IMR-90 (cell line): ENCODE measurements around the gene CLASP1.

Experiments used
- BHLHE40 ChIP-seq: fragments of 150-350 bp; IDR thresholded peaks from 2 replicates; pipeline ENCODE4 v1.6.1; 2016; ENCODE audit warnings: mild to moderate bottlenecking, low read depth, low read length
- CEBPB ChIP-seq: IDR thresholded peaks from 2 replicates; pipeline ENCODE4 v1.6.1; 2012; ENCODE audit warnings: low read depth, low read length, improper control_type of control experiment
- CHD1 ChIP-seq: IDR thresholded peaks from 2 replicates; pipeline ENCODE4 v1.6.1; 2012; ENCODE audit warnings: low read depth, low read length, improper control_type of control experiment
- CTCF ChIP-seq: conservative IDR thresholded peaks from 2 replicates; pipeline ENCODE4 v1.5.1; 2012; ENCODE audit warnings: mild to moderate bottlenecking, low read depth, low read length, improper control_type of control experiment
- MAFK ChIP-seq: IDR thresholded peaks from 2 replicates; pipeline ENCODE4 v1.6.1; 2012; ENCODE audit warnings: low read depth, low read length, improper control_type of control experiment
- MAZ ChIP-seq: IDR thresholded peaks from 2 replicates; pipeline ENCODE4 v1.6.1; 2012; ENCODE audit warnings: low read depth, mild to moderate bottlenecking, low read length, improper control_type of control experiment, moderate library complexity, borderline replicate concordance
- MXI1 ChIP-seq: IDR thresholded peaks from 2 replicates; pipeline ENCODE4 v1.6.1; 2012; ENCODE audit warnings: low read depth, mild to moderate bottlenecking, low read length, moderate library complexity, borderline replicate concordance
- POLR2A ChIP-seq: IDR thresholded peaks from 2 replicates; pipeline ENCODE4 v1.6.1; 2012; ENCODE audit warnings: mild to moderate bottlenecking, low read depth, low read length
- RAD21 ChIP-seq: IDR thresholded peaks from 2 replicates; pipeline ENCODE4 v1.6.1; 2012; ENCODE audit warnings: low read length, improper control_type of control experiment
- RCOR1 ChIP-seq: IDR thresholded peaks from 2 replicates; pipeline ENCODE4 v1.6.1; 2012; ENCODE audit warnings: mild to moderate bottlenecking, low read length, improper control_type of control experiment; ENCODE audit not compliant: insufficient replicate concordance
- RFX5 ChIP-seq: IDR thresholded peaks from 2 replicates; pipeline ENCODE4 v1.8.0; 2012; ENCODE audit warnings: low read depth, mild to moderate bottlenecking, low read length, moderate library complexity
- SMC3 ChIP-seq: fragments of 150-350 bp; IDR thresholded peaks from 2 replicates; pipeline ENCODE4 v1.6.1; 2016; ENCODE audit warnings: low read depth, mild to moderate bottlenecking, antibody characterized with exemption, low read length, moderate library complexity
- TF ChIP-seq, protein P1 (sequence below): fragments of 150-350 bp; IDR thresholded peaks from 2 replicates; pipeline ENCODE4 v1.6.1; 2016; ENCODE audit warnings: low read depth, mild to moderate bottlenecking, low read length, moderate library complexity, borderline replicate concordance

DNA sequence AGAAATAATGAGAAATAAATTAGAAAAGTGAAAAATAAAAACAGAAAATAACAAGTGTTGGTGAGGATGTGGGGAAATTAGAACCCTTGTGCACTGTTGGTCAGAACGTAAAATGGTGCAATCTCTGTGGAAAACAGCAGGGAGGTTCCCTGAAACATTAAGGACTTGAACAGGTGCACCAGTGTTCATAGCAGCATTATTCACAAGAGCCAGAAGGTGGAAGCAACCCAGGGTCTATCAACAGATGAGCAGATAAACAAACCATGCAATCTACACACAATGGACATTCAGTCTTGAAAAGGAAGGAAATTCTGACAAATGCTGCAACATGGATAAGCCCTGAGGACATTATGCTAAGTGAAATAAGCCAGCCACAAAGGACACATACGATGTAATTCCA lies 306.1 kb downstream of the CLASP1 start:
- TF ChIP-seq CTCF (no peak), POLR2A (no peak), RAD21 (no peak), RFX5 (no peak), MAZ (no peak), RCOR1 (no peak), CHD1 (no peak), MAFK (no peak), BHLHE40 (no peak), SMC3 (no peak), CEBPB (no peak), MXI1 (no peak)
- TF ChIP-seq, protein P1, sequence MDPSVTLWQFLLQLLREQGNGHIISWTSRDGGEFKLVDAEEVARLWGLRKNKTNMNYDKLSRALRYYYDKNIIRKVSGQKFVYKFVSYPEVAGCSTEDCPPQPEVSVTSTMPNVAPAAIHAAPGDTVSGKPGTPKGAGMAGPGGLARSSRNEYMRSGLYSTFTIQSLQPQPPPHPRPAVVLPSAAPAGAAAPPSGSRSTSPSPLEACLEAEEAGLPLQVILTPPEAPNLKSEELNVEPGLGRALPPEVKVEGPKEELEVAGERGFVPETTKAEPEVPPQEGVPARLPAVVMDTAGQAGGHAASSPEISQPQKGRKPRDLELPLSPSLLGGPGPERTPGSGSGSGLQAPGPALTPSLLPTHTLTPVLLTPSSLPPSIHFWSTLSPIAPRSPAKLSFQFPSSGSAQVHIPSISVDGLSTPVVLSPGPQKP = no peak
